GM18517 (cell line): ENCODE data around the gene TRPM7.
"Not testable (repeated sequence)": the region's sequence is repeated elsewhere in the genome, so short reads cannot be mapped to it uniquely, and the experiment has no call there.

Experiments
- ATAC-seq: cut with Tn5 transposase; IDR thresholded peaks from one replicate; pipeline ENCODE4 v1.9.1; 2021; ENCODE audit warnings: mild to moderate bottlenecking, moderate library complexity; ENCODE audit not compliant: unreplicated experiment

TRPM7 gene

DNA sequence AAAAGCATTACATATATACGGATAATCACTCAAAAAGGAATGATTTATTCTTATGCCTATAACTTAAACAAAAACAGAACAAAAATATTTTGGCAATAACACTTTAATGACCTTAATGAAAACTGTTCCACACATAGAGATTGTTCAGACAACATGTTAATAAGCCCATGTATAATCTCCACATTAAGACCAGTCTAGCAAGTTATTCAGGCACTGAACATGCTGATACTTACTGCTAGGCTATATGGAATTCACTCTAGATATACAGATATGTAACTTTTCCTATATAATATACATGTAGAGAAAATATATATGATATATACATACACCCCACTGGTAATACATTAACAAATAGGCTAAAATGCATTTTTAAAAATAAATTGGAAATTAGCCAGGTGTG, 96.3 kb downstream of the TRPM7 start:
- ATAC-seq, result no peak

- ATAC-seq, result no peak
Measured at GRCh38 chr15:50577492-50577891, 109.1 kb downstream of the TRPM7 start.

GRCh38 chr15:50576166-50576565, 110.4 kb downstream of the TRPM7 start:
- ATAC-seq, result no peak

- ATAC-seq, result not testable (repeated sequence)
Measured at GRCh38 chr15:50573842-50574241, 112.8 kb downstream of the TRPM7 start.

- ATAC-seq, result no peak
Measured at GRCh38 chr15:50563756-50564155, 122.8 kb downstream of the TRPM7 start.

GRCh38 chr15:50562735-50563640, 123.6 kb downstream of the TRPM7 start:
- no peak for ATAC-seq

DNA sequence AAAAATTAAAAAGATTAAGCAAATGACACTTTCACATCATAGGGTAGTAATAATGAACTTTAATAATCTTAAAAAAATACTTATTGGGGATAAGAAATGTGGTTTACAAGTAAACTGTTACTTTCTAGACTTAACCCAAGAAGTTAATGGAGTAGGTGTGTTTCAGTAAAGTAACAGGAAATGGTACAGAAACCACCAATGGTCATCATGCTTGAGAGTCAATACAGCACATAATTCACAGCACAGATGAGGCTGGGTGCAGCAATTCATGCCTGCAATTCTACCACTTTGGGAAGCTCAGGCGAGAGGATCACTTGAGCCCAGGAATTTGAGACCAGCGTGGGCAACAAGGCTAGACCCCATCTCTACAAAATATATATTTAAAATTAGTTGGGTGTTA, 128.6 kb downstream of the TRPM7 start:
- ATAC-seq, result no peak

DNA sequence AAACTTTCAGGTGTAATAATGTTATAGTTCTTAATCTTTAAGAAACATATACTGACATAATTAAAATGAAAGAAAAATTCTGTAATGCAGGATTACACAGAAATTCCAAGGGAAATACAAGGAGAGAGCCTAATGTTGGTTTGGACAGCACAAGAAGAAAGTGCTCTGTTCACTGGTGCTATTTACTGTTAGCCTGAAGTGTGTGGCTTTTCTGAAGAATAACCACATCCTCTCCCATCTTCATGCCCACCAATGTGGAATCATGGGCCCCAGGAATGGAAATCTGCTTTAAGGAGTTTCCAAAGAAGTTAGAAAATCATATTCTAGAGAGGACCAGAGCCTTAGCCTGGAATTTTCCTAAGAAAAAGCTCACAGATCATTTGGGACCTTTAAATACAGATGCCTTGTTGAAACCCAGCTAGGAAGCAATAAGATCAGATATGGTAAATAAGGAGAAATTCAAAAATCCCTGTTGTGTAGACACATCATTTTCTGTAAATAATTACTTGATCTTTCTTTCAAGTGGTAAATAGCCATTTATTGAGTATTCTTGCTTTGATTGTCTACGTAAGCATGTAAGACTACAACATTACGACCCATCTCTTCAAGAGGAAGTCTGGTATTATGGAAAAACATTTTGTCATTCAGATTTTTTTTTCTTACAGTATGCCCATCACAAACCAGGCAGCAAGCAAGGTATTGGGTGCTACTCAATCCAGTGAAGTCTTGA, 129.8 kb downstream of the TRPM7 start:
- ATAC-seq, result no peak

- ATAC-seq, result no peak
Measured at GRCh38 chr15:50552238-50552637, 134.4 kb downstream of the TRPM7 start.

- ATAC-seq, result no peak
Measured at GRCh38 chr15:50549326-50549725, 137.3 kb downstream of the TRPM7 start.

GRCh38 chr15:50546566-50546965, 140.0 kb downstream of the TRPM7 start, which contains the start of gene USP50:
TSS of gene USP50 (minus strand) at chr15:50546666. CDS start at chr15:50546525, 141 bp downstream.
- no peak for ATAC-seq

DNA sequence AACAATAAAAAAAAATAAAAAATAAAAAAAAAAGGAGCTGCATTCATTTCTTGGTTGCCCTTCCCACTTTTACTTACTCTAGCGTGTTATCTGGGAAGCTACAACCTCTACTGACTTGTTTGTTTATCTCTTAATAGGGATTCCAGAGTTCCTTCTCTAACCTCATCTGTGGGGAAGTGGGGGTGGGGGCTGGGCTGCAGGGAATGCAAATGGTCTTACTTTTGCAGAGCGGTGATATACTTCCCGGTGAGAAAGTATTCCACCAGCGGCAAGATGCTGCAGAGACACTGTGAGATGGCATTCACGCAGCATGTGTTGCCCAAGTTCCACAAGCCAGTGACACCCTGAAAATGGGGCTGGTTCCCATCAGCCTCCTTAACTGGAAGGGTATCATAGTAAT, 142.2 kb downstream of the TRPM7 start:
- no peak for ATAC-seq

- no peak for ATAC-seq
Measured at GRCh38 chr15:50543556-50543955, 143.0 kb downstream of the TRPM7 start.

GRCh38 chr15:50542887-50543210, 143.7 kb downstream of the TRPM7 start:
- ATAC-seq, result no peak

DNA sequence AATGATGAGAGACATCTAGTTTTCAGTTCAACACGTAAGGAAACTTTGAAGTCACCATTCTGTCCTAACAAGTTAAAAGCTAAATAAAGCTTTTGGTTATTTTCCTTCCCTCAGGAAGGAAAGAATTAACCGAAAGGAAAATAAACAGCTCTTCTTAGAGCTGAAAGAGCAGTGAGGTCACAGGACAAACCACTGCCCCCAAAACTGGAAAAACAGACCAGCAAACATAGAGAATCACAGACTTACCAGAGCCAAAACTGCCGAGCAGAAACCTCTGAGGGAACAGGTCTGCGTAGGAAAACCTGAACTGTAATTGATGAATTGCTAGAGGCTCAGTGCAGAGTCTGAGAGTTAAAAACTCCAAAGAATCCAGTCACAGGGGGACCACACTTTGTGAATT, 154.8 kb downstream of the TRPM7 start:
- no peak for ATAC-seq

- no peak for ATAC-seq
Measured at GRCh38 chr15:50531163-50531562, 155.4 kb downstream of the TRPM7 start.

GRCh38 chr15:50523851-50524251, 162.7 kb downstream of the TRPM7 start:
- ATAC-seq, result no peak

GRCh38 chr15:50519740-50520425, 166.7 kb downstream of the TRPM7 start:
- ATAC-seq, result no peak

DNA sequence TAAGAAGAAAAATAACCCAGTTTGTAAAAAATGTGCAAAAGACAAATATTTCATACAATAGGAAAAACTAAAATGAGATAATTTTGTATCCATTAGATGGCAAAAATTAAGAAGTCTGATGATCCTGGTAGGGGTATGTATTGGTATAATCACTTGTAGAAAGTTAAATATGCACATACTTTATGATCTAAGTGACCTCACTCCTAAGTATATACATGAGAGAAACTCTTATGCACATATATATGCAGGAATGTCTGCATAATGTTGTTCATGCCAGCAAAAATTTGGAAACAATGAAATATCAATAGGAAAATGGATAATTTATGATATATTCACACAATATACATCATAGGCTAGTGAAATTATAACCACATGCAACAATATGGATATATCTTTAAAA, 173.6 kb downstream of the TRPM7 start:
- no peak for ATAC-seq
